ENCODE results near the gene PHF21B. TPM values are rescaled to one million over a fixed set of nuclear protein-coding genes. Genes with fewer than 3 reads are reported as not detected.

Gene PHF21B
- total RNA-seq, 4 donors from 2014 or later, result 0.17 to 0.62 TPM; not detected in 2

- no peak for TF ChIP-seq POLR2A (IDR thresholded peaks at IDR 0.05)
- no peak for TF ChIP-seq CTCF (IDR thresholded peaks at IDR 0.05)
- 84 to 89% methylated on average over 7 to 11 of the region's 11 CpGs for WGBS, 2 donors
- H3K4me3 ChIP-seq (ENCODE audit: low read depth, poor library complexity, severe bottlenecking), result no peak overlapping the region
- intact Hi-C loops (cut with DNase I; ENCODE audit: low total_unique reads), result no loop called here
- peak in 1 of 2 donors; percentile 66 for DNase-seq (ENCODE audit: low spot score in 2 of 2)
Observed at GRCh38 chr22:44891791-44892190, 118.0 kb downstream of the PHF21B start.

- WGBS, 2 donors, result 72 to 78% methylated on average over 11 of the region's 11 CpGs
- intact Hi-C loops (cut with DNase I; ENCODE audit: low total_unique reads), result no loop called here
- DNase-seq (ENCODE audit: low spot score in 2 of 2), result peak in 1 of 2 donors; percentile 59
- no peak for TF ChIP-seq POLR2A (IDR thresholded peaks at IDR 0.05)
- no peak for TF ChIP-seq CTCF (IDR thresholded peaks at IDR 0.05)
- no peak overlapping the region for H3K4me3 ChIP-seq (ENCODE audit: low read depth, poor library complexity, severe bottlenecking)
Observed at GRCh38 chr22:44891293-44891747, 118.5 kb downstream of the PHF21B start.

- intact Hi-C loops (cut with DNase I; ENCODE audit: low total_unique reads), result no loop called here
- WGBS, 2 donors, result 77 to 81% methylated on average over 20 of the region's 20 CpGs
- peak in 1 of 2 donors; percentile 85 for DNase-seq (ENCODE audit: low spot score in 2 of 2)
- no peak overlapping the region for H3K4me3 ChIP-seq (ENCODE audit: low read depth, poor library complexity, severe bottlenecking)
- TF ChIP-seq POLR2A (IDR thresholded peaks at IDR 0.05) (no peak), CTCF (IDR thresholded peaks at IDR 0.05) (no peak)
Observed at GRCh38 chr22:44890416-44891292, 119.2 kb downstream of the PHF21B start.

GRCh38 chr22:44889255-44889878 is 120.4 kb downstream of the PHF21B start:
- no peak overlapping the region for H3K4me3 ChIP-seq (ENCODE audit: low read depth, poor library complexity, severe bottlenecking)
- peak in 1 of 2 donors; percentile 59 for DNase-seq (ENCODE audit: low spot score in 2 of 2)
- 64 to 65% methylated on average over 14 of the region's 14 CpGs for WGBS, 2 donors
- intact Hi-C loops (cut with DNase I; ENCODE audit: low total_unique reads), result no loop called here
- no peak for TF ChIP-seq POLR2A (IDR thresholded peaks at IDR 0.05)
- no peak for TF ChIP-seq CTCF (IDR thresholded peaks at IDR 0.05)

GRCh38 chr22:44888491-44889254 is 121.1 kb downstream of the PHF21B start:
- no peak for TF ChIP-seq POLR2A (IDR thresholded peaks at IDR 0.05)
- TF ChIP-seq CTCF (IDR thresholded peaks at IDR 0.05), result no peak
- no peak overlapping the region for H3K4me3 ChIP-seq (ENCODE audit: low read depth, poor library complexity, severe bottlenecking)
- intact Hi-C loops (cut with DNase I; ENCODE audit: low total_unique reads), result no loop called here
- DNase-seq (ENCODE audit: low spot score in 2 of 2), result peak in 1 of 2 donors; percentile 77
- 67 to 77% methylated on average over 11 to 14 of the region's 14 CpGs for WGBS, 2 donors
